AG09319 (cell line): Measurements from ENCODE around the gene TSC22D1.

ENCODE experiments used
- DNase-seq: peaks from one replicate; pipeline ENCODE4 v3.0.0-alpha.2; 2010; ENCODE audit warnings: low read depth; ENCODE audit errors: extremely low read depth
- CTCF ChIP-seq: IDR thresholded peaks from 2 replicates; pipeline ENCODE4 v1.5.1; 2011; ENCODE audit warnings: low read depth, mild to moderate bottlenecking, inconsistent platforms, low read length, moderate library complexity

TSC22D1 gene

GRCh38 chr13:44429311-44429710 is 146.8 kb downstream of the TSC22D1 start:
- no peak for TF ChIP-seq CTCF
- no peak for DNase-seq

- no peak for DNase-seq
Measured at GRCh38 chr13:44426461-44426860, 149.7 kb downstream of the TSC22D1 start.

GRCh38 chr13:44425815-44426078 is 150.4 kb downstream of the TSC22D1 start:
- TF ChIP-seq CTCF, result no peak
- DNase-seq, result no peak

More at GRCh38 chr13:44426461-44426860, 149.7 kb downstream of the TSC22D1 start:
- TF ChIP-seq CTCF, result no peak

GRCh38 chr13:44425041-44425814 is 150.9 kb downstream of the TSC22D1 start:
- TF ChIP-seq CTCF, result no peak
- no peak for DNase-seq

- no peak for TF ChIP-seq CTCF
- DNase-seq, result no peak
Measured at GRCh38 chr13:44423824-44424223, 152.3 kb downstream of the TSC22D1 start.

- TF ChIP-seq CTCF, result no peak
- DNase-seq, result no peak
Measured at GRCh38 chr13:44422755-44423643, 153.1 kb downstream of the TSC22D1 start.
